ENCODE data around the gene CYSTM1.

CYSTM1 gene

DNA sequence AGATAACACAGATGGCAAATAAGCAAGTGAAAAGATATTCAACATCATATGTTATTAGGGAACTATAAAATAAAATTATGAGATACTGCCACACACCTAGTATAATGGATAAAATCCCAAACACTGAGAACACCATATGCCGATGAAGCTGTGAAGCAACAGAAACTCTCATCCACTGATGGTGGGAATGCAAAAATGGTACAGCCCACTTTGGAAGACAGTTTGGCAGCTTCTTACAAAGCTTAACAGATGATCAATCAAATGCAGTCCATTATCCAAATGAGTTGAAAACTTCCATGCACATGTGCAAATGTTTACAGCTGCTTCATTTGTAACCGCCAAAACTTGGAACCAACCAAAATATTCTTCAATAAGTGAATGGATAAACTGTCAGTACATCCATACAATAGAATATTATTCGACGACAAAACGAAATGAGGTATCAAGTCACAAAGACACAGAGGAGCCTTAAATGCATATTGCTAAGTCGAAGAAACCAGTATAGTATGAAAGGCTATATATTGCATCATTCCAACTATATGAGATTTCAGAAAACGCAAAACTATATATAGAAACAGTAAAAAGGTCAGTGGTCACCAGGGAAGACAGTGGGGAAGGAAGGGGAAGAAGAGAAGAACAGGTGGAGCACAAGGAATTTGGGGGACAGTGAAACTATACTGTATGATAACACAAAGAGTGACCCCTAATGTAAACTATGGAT lies 113.0 kb downstream of the CYSTM1 start:
- in situ Hi-C loops (cut with MboI; ENCODE audit: low sequenced_read_pairs) = no loop called here

DNA sequence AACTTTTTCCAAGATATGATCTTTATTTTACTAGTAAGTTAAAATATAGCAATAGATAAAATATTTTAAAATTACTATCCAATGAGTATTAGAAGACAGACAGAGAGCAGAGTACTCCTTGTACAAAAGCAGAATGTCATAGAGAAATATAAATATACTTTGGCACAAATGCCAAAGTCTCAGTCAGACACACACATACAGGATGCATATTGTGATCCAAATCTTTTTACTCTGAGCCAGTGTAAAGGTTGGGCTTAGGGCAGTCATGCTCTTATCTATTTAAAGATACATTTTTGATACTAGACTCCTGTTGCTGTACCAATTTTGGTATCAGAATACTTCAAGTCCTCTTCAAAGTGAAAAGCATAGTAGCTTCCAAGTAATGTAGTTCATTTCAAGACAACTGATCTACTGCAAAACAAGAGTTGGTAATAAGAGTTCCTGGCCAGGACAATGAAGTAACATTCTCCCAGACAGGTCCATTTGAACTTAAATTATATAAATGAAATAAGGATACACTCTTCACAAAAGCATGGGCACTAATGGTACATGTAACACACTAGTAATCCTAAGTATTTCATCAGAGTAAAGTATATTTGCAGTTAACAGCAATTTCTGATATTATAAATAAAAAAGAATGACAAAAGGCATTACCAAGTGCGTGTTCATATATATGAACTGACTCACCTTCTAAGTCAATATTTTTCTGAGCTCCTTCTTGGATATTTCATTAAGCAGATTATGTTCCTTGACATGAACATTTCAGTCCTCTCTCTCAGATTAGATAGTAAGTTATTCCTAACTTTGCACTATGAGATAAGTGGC lies 117.4 kb downstream of the CYSTM1 start:
- in situ Hi-C loops (cut with MboI; ENCODE audit: low sequenced_read_pairs) = no loop called here
